CD4-positive, alpha-beta memory T cell (primary cell): ENCODE data around the gene KCNK4. TPM values are rescaled to one million over a fixed set of nuclear protein-coding genes. Genes with fewer than 3 reads are reported as not detected.
A peak's percentile ranks its signal among the peaks of the same experiment; 100 is the strongest.

Source experiments
- CTCF ChIA-PET: fragments of 350-600 bp; sonication (Branson Sonifier 250); formaldehyde crosslinking; loops from one replicate; lab custom pipeline; 2021; ENCODE audit warnings: inconsistent platforms; ENCODE audit not compliant: partially characterized antibody; lab: Charles Lee
- POLR2A ChIA-PET: fragments of 350-600 bp; sonication (Branson Sonifier 250); formaldehyde crosslinking; loops from one replicate; lab custom pipeline; 2021; ENCODE audit not compliant: partially characterized antibody; lab: Charles Lee
- DNase-seq, 5 donors: peaks; one replicate each; pipeline versions ENCODE4 v3.0.0 to v3.0.0-alpha.2; 2020 to 2022; ENCODE audit warnings: mixed read lengths in 1 of 5
- H3K27ac ChIP-seq: one replicate; pipeline ENCODE4 v1.7.0; 2013; ENCODE audit warnings: low read depth, low read length
- H3K27me3 ChIP-seq: 2 replicates; pipeline ENCODE4 v1.7.0; 2013; ENCODE audit warnings: mild to moderate bottlenecking, low read length, moderate library complexity; ENCODE audit not compliant: insufficient read depth
- H3K36me3 ChIP-seq: 2 replicates; pipeline ENCODE4 v1.7.0; 2013; ENCODE audit warnings: mild to moderate bottlenecking, low read length, moderate library complexity; ENCODE audit not compliant: insufficient read depth
- H3K4me1 ChIP-seq: 2 replicates; pipeline ENCODE4 v1.7.0; 2013; ENCODE audit warnings: mild to moderate bottlenecking, low read length, moderate library complexity; ENCODE audit not compliant: insufficient read depth
- H3K4me3 ChIP-seq, 2 donors: one replicate each; pipeline ENCODE4 v1.7.0; 2013; ENCODE audit warnings: low read length in 2 of 2, mild to moderate bottlenecking in 1 of 2
- H3K9me3 ChIP-seq, 2 donors: one replicate each; pipeline ENCODE4 v1.7.0; 2013; ENCODE audit warnings: low read length in 2 of 2, control low read depth in 1 of 2; ENCODE audit not compliant: control insufficient read depth in 1 of 2
- H3K27ac Mint-ChIP-seq, 7 donors: one replicate each; pipeline ENCODE4 v1.8.0; 2020 to 2021; ENCODE audit warnings: mixed read lengths in 7 of 7, mild to moderate bottlenecking in 6 of 7, inconsistent platforms in 3 of 7, moderate library complexity in 3 of 7
- H3K27me3 Mint-ChIP-seq, 2 donors: one replicate each; pipeline ENCODE4 v1.8.0; 2020 to 2021; ENCODE audit warnings: mixed read lengths in 2 of 2
- H3K36me3 Mint-ChIP-seq, 2 donors: one replicate each; pipeline ENCODE4 v1.8.0; 2020 to 2021; ENCODE audit warnings: mixed read lengths in 2 of 2, inconsistent platforms in 1 of 2, mild to moderate bottlenecking in 1 of 2
- H3K4me1 Mint-ChIP-seq, 4 donors: one replicate each; pipeline ENCODE4 v1.8.0; 2020 to 2021; ENCODE audit warnings: mixed read lengths in 4 of 4, mild to moderate bottlenecking in 1 of 4
- H3K4me3 Mint-ChIP-seq, 8 donors: one replicate each; pipeline ENCODE4 v1.8.0; 2020 to 2021; ENCODE audit warnings: mixed read lengths in 8 of 8, mild to moderate bottlenecking in 7 of 8, moderate library complexity in 6 of 8, inconsistent platforms in 3 of 8
- H3K9me3 Mint-ChIP-seq, 8 donors: one replicate each; pipeline ENCODE4 v1.8.0; 2020 to 2021; ENCODE audit warnings: mixed read lengths in 8 of 8, mild to moderate bottlenecking in 5 of 8, inconsistent platforms in 3 of 8, moderate library complexity in 1 of 8
- intact Hi-C: fragments of 100-400 bp; cut with micrococcal nuclease; formaldehyde crosslinking; loops from one replicate; pipeline ENCODE4 v1.15.1; 2023
- polyA plus RNA-seq, 2 donors: library from polyadenylated mRNA; unstranded; fragments of 300-500 nt; fragmentation: Illumina TruSeq; gene quantifications; one replicate each; pipeline ENCODE4 v1.2.3, GENCODE V29; 2021
- total RNA-seq, 2 experiments: library from RNA; stranded (reverse); gene quantifications; one replicate each; pipeline ENCODE4 v1.2.3, GENCODE V29; 2021

The KCNK4 gene
- total and polyA plus RNA-seq, 4 experiments from 2014 or later, result not detected

- no peaks in the 10 kb centered on the region for H3K9me3 Mint-ChIP-seq
- peaks cover 5 to 11% (median 8%) of the 10 kb centered on the region in 4 donors for H3K4me1 Mint-ChIP-seq
- peak overlapping the region in 4 of 8 donors; percentile 7 to 38 (median 36) for H3K4me3 Mint-ChIP-seq
- Histone ChIP-seq H3K36me3 (no peaks in the 10 kb centered on the region), H3K9me3 (no peaks in the 10 kb centered on the region), H3K4me1 (peaks cover 12% of the 10 kb centered on the region), H3K27me3 (no peaks in the 10 kb centered on the region), H3K27ac (no peak overlapping the region), H3K4me3 (no peak overlapping the region)
- DNase-seq, result peak; percentile 47 to 73 (median 54)
- CTCF ChIA-PET, result interaction anchor here (0.7 to 3.8 kb wide), 11 partner anchors 8 to 127 kb away, joined by 3 to 49 read pairs (median 4); partner anchors contain the start of genes CCDC88B, FERMT3, PRDX5 and TRMT112
- POLR2A ChIA-PET, result interaction anchor here (0.8 to 2.2 kb wide), 6 partner anchors 8 to 127 kb away, joined by 3 to 31 read pairs (median 4); partner anchors contain the start of genes BAD, CCDC88B, ESRRA and FERMT3
- intact Hi-C loops, result loop anchor here (1.0 kb wide), 2 partner anchors 13 to 127 kb away; partner anchors contain the start of gene PRDX5
- H3K27ac Mint-ChIP-seq, result peak overlapping the region; percentile 11 to 92 (median 71)
- peaks cover 4 to 5% of the 10 kb centered on the region in 2 donors for H3K36me3 Mint-ChIP-seq
- H3K27me3 Mint-ChIP-seq, result no peaks in the 10 kb centered on the region
Measured at GRCh38 chr11:64331569-64332371, 40.7 kb downstream of the KCNK4 start.

GRCh38 chr11:64333556-64333955, 42.5 kb downstream of the KCNK4 start:
- no peaks in the 10 kb centered on the region for H3K9me3 ChIP-seq
- peaks cover 6 to 20% (median 15%) of the 10 kb centered on the region in 4 donors for H3K4me1 Mint-ChIP-seq
- H3K27ac ChIP-seq, result no peak overlapping the region
- H3K27me3 ChIP-seq, result no peaks in the 10 kb centered on the region
- ChIA-PET CTCF (interaction anchor here (1.3 to 3.8 kb wide), 2 partner anchors 16 to 33 kb away, joined by 5 to 49 read pairs; partner anchors contain the start of genes PRDX5 and TRMT112), POLR2A (no interaction called here)
- H3K27me3 Mint-ChIP-seq, result no peaks in the 10 kb centered on the region
- peak overlapping the region in 1 of 7 donors; percentile 5 for H3K27ac Mint-ChIP-seq
- DNase-seq, result no peak
- no peak overlapping the region for H3K4me3 ChIP-seq
- intact Hi-C loops, result no loop called here
- H3K9me3 Mint-ChIP-seq, result no peaks in the 10 kb centered on the region
- peak overlapping the region in 1 of 8 donors; percentile 14 for H3K4me3 Mint-ChIP-seq
- peaks cover 12 to 17% of the 10 kb centered on the region in 2 donors for H3K36me3 Mint-ChIP-seq
- H3K36me3 ChIP-seq, result no peaks in the 10 kb centered on the region
- peaks cover 12% of the 10 kb centered on the region for H3K4me1 ChIP-seq

GRCh38 chr11:64334764-64335735, 43.9 kb downstream of the KCNK4 start:
- intact Hi-C loops, result no loop called here
- peak overlapping the region in 1 of 7 donors; percentile 57 for H3K27ac Mint-ChIP-seq
- Histone ChIP-seq H3K9me3 (no peaks in the 10 kb centered on the region), H3K4me3 (no peak overlapping the region), H3K36me3 (no peaks in the 10 kb centered on the region), H3K27me3 (no peaks in the 10 kb centered on the region), H3K4me1 (peaks cover 25% of the 10 kb centered on the region), H3K27ac (no peak overlapping the region)
- ChIA-PET POLR2A (interaction anchor here (9.7 kb wide), 1 partner anchor 18 kb away, joined by 153 read pairs; the partner anchor contains the start of genes PRDX5 and TRMT112), CTCF (interaction anchor here (0.6 to 0.7 kb wide), 2 partner anchors 131 to 1943 kb away, joined by 3 read pairs; no protein-coding TSS in a partner anchor)
- no peaks in the 10 kb centered on the region for H3K27me3 Mint-ChIP-seq
- H3K4me3 Mint-ChIP-seq, result no peak overlapping the region
- no peaks in the 10 kb centered on the region for H3K9me3 Mint-ChIP-seq
- DNase-seq, result no peak
- H3K36me3 Mint-ChIP-seq, result peaks cover 12 to 29% of the 10 kb centered on the region in 2 donors
- H3K4me1 Mint-ChIP-seq, result peaks cover 18 to 33% (median 27%) of the 10 kb centered on the region in 4 donors

GRCh38 chr11:64337538-64338249, 46.6 kb downstream of the KCNK4 start:
- H3K4me3 Mint-ChIP-seq, result peak overlapping the region in 2 of 8 donors; percentile 17 to 20
- Histone ChIP-seq H3K4me3 (no peak overlapping the region), H3K27ac (peak overlapping the region; percentile 81), H3K36me3 (no peaks in the 10 kb centered on the region), H3K9me3 (no peaks in the 10 kb centered on the region), H3K4me1 (peaks cover 37% of the 10 kb centered on the region), H3K27me3 (no peaks in the 10 kb centered on the region)
- H3K4me1 Mint-ChIP-seq, result peaks cover 19 to 45% (median 32%) of the 10 kb centered on the region in 4 donors
- no peaks in the 10 kb centered on the region for H3K9me3 Mint-ChIP-seq
- peak overlapping the region in 5 of 7 donors; percentile 42 to 72 (median 60) for H3K27ac Mint-ChIP-seq
- intact Hi-C loops, result no loop called here
- DNase-seq, result no peak
- no peaks in the 10 kb centered on the region for H3K27me3 Mint-ChIP-seq
- ChIA-PET POLR2A (interaction anchor here (0.6 to 9.7 kb wide), 3 partner anchors 15 to 222 kb away, joined by 3 to 153 read pairs (median 3); partner anchors contain the start of genes PRDX5 and TRMT112), CTCF (interaction anchor here (1.2 to 1.7 kb wide), 2 partner anchors 17 to 20 kb away, joined by 3 to 7 read pairs; partner anchors contain the start of genes PRDX5 and TRMT112)
- peaks cover 12 to 33% of the 10 kb centered on the region in 2 donors for H3K36me3 Mint-ChIP-seq

- Histone ChIP-seq H3K4me3 (no peak overlapping the region), H3K27ac (peak overlapping the region; percentile 81), H3K4me1 (peaks cover 44% of the 10 kb centered on the region), H3K9me3 (no peaks in the 10 kb centered on the region), H3K36me3 (peaks cover 5% of the 10 kb centered on the region), H3K27me3 (no peaks in the 10 kb centered on the region)
- no peaks in the 10 kb centered on the region for H3K27me3 Mint-ChIP-seq
- intact Hi-C loops, result no loop called here
- POLR2A ChIA-PET, result interaction anchor here (0.6 to 9.7 kb wide), 4 partner anchors 20 to 223 kb away, joined by 3 to 153 read pairs (median 26); partner anchors contain the start of genes PRDX5, RPS6KA4 and TRMT112
- H3K4me3 Mint-ChIP-seq, result peak overlapping the region; percentile 81 to 93 (median 86)
- no peaks in the 10 kb centered on the region for H3K9me3 Mint-ChIP-seq
- CTCF ChIA-PET, result interaction anchor here (1.7 kb wide), 1 partner anchor 21 kb away, joined by 7 read pairs; the partner anchor contains the start of genes PRDX5 and TRMT112
- peak overlapping the region; percentile 88 to 99 (median 96) for H3K27ac Mint-ChIP-seq
- DNase-seq, result no peak
- H3K4me1 Mint-ChIP-seq, result peaks cover 19 to 46% (median 34%) of the 10 kb centered on the region in 4 donors
- peaks cover 12 to 33% of the 10 kb centered on the region in 2 donors for H3K36me3 Mint-ChIP-seq
Measured at GRCh38 chr11:64338716-64339115, 47.6 kb downstream of the KCNK4 start.

GRCh38 chr11:64339286-64339685, 48.2 kb downstream of the KCNK4 start:
- Histone ChIP-seq H3K4me3 (peak overlapping the region; percentile 57 to 81), H3K27me3 (no peaks in the 10 kb centered on the region), H3K36me3 (peaks cover 11% of the 10 kb centered on the region), H3K27ac (peak overlapping the region; percentile 81), H3K4me1 (peaks cover 44% of the 10 kb centered on the region), H3K9me3 (no peaks in the 10 kb centered on the region)
- no peak for DNase-seq
- Mint-ChIP-seq H3K27me3 (no peaks in the 10 kb centered on the region), H3K4me3 (peak overlapping the region; percentile 81 to 93 (median 86)), H3K4me1 (peaks cover 18 to 46% (median 34%) of the 10 kb centered on the region in 4 donors), H3K9me3 (no peaks in the 10 kb centered on the region), H3K36me3 (peaks cover 12 to 32% of the 10 kb centered on the region in 2 donors), H3K27ac (peak overlapping the region; percentile 88 to 99 (median 96))
- CTCF ChIA-PET, result interaction anchor here (4.9 kb wide), 1 partner anchor 22 kb away, joined by 40 read pairs; the partner anchor contains the start of genes PRDX5 and TRMT112
- intact Hi-C loops, result no loop called here
- POLR2A ChIA-PET, result interaction anchor here (1.1 to 9.7 kb wide), 10 partner anchors 8 to 133 kb away, joined by 3 to 153 read pairs (median 4); partner anchors contain the start of genes FERMT3, PRDX5, RPS6KA4 and TRMT112
